ENCODE results near the gene TOMM34. TPM values are rescaled to one million over a fixed set of nuclear protein-coding genes. Genes with fewer than 3 reads are reported as not detected.

Gene TOMM34
- total RNA-seq, 1 donor from 2014 or later: 23.7 TPM

DNA sequence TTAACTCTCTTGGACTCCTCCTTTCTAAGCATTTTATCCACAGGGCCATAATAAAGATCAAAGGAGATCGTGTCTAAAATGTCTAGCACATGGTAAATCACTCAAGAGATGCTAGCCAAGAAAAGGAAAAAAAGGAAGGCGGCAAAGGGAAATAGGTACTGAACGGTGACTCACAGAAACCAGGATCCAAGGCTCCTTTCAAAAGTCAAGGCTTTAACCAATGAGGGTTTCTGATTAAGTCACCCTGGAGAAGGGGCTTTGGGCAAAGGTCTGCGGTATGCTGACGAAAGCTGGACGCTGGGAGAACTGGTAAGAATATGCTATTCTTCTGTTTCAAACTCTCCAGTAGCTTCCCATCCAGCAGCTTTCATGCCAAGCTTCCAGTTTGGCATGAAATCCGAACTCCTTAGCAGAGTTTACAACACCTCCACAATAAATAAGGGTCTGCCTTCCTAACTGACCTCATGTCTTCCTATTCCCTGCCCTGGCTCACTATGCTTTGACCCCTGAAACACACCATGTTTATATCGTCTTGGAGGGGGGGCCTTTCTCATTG lies 1.0 kb downstream of the TOMM34 start:
- Mint-ChIP-seq H3K4me1 (ENCODE audit: unreplicated experiment) (peaks cover 26% of the 10 kb centered on the region), H3K36me3 (ENCODE audit: unreplicated experiment) (peaks cover 18% of the 10 kb centered on the region), H3K27me3 (ENCODE audit: unreplicated experiment) (no peaks in the 10 kb centered on the region), H3K9me3 (ENCODE audit: unreplicated experiment) (no peaks in the 10 kb centered on the region), H3K27ac (ENCODE audit: unreplicated experiment) (peak overlapping the region; percentile 90), H3K4me3 (ENCODE audit: unreplicated experiment) (peak overlapping the region; percentile 93)
- DNase-seq (ENCODE audit: extremely low spot score, unreplicated experiment): no peak
- TF ChIP-seq, protein P1, sequence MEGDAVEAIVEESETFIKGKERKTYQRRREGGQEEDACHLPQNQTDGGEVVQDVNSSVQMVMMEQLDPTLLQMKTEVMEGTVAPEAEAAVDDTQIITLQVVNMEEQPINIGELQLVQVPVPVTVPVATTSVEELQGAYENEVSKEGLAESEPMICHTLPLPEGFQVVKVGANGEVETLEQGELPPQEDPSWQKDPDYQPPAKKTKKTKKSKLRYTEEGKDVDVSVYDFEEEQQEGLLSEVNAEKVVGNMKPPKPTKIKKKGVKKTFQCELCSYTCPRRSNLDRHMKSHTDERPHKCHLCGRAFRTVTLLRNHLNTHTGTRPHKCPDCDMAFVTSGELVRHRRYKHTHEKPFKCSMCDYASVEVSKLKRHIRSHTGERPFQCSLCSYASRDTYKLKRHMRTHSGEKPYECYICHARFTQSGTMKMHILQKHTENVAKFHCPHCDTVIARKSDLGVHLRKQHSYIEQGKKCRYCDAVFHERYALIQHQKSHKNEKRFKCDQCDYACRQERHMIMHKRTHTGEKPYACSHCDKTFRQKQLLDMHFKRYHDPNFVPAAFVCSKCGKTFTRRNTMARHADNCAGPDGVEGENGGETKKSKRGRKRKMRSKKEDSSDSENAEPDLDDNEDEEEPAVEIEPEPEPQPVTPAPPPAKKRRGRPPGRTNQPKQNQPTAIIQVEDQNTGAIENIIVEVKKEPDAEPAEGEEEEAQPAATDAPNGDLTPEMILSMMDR (IDR thresholded peaks at IDR 0.05): no peak

- Mint-ChIP-seq H3K9me3 (ENCODE audit: unreplicated experiment) (no peaks in the 10 kb centered on the region), H3K4me1 (ENCODE audit: unreplicated experiment) (peaks cover 26% of the 10 kb centered on the region), H3K36me3 (ENCODE audit: unreplicated experiment) (peaks cover 26% of the 10 kb centered on the region), H3K27ac (ENCODE audit: unreplicated experiment) (no peak overlapping the region), H3K4me3 (ENCODE audit: unreplicated experiment) (peak overlapping the region; percentile 93), H3K27me3 (ENCODE audit: unreplicated experiment) (no peaks in the 10 kb centered on the region)
- TF ChIP-seq, protein P1 (IDR thresholded peaks at IDR 0.05): no peak
- DNase-seq (ENCODE audit: extremely low spot score, unreplicated experiment): no peak
Observed at GRCh38 chr20:44958276-44958675, 1.9 kb downstream of the TOMM34 start.

DNA sequence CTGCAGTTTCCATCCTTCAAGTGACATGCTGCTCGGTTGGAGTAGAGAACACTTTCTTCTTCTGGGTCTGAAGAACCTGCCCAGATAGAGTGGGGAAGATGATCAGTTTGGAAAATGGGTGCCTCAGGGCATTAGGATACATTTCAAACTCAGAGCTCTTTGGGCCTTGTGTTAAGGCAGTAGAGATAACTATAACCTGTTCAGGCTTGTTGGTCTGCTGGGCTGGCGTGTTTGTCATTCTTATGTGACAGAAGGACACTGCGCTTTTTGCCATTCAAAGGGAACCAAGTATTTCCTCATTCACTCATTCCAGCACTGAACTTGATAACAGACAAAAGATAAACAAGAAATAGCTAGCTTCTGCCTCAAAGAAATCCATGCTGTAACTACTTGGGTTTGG lies 3.8 kb downstream of the TOMM34 start:
- Mint-ChIP-seq H3K36me3 (ENCODE audit: unreplicated experiment) (peaks cover 40% of the 10 kb centered on the region), H3K9me3 (ENCODE audit: unreplicated experiment) (no peaks in the 10 kb centered on the region), H3K27ac (ENCODE audit: unreplicated experiment) (no peak overlapping the region), H3K27me3 (ENCODE audit: unreplicated experiment) (no peaks in the 10 kb centered on the region), H3K4me1 (ENCODE audit: unreplicated experiment) (peaks cover 26% of the 10 kb centered on the region), H3K4me3 (ENCODE audit: unreplicated experiment) (no peak overlapping the region)
- DNase-seq (ENCODE audit: extremely low spot score, unreplicated experiment): no peak
- TF ChIP-seq, protein P1 (IDR thresholded peaks at IDR 0.05): no peak

DNA sequence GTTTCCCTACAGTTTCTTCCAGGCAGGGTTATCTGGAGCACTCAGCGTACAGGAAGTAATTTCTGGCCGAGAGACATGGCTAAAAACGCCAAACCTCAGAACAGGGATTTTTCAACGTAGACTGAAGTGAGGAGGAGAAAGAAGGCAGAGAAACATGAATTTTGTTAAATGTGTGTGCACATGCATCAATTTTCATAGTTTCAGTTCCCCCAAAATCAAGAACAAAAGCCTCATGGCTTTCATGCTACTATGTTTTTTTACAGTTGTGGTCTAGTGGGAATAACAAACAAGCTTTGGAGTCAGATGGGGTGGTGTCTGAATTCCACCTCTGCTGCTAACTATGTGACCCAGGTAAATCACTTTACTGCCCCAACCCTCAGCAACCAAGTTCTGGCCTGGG lies 4.9 kb downstream of the TOMM34 start:
- Mint-ChIP-seq H3K9me3 (ENCODE audit: unreplicated experiment) (no peaks in the 10 kb centered on the region), H3K36me3 (ENCODE audit: unreplicated experiment) (peaks cover 47% of the 10 kb centered on the region), H3K4me3 (ENCODE audit: unreplicated experiment) (no peak overlapping the region), H3K4me1 (ENCODE audit: unreplicated experiment) (peaks cover 22% of the 10 kb centered on the region), H3K27ac (ENCODE audit: unreplicated experiment) (no peak overlapping the region), H3K27me3 (ENCODE audit: unreplicated experiment) (no peaks in the 10 kb centered on the region)
- DNase-seq (ENCODE audit: extremely low spot score, unreplicated experiment): no peak
- TF ChIP-seq, protein P1 (IDR thresholded peaks at IDR 0.05): no peak

GRCh38 chr20:44954211-44954610 lies 6.0 kb downstream of the TOMM34 start:
- Mint-ChIP-seq H3K27ac (ENCODE audit: unreplicated experiment) (no peak overlapping the region), H3K4me1 (ENCODE audit: unreplicated experiment) (peaks cover 16% of the 10 kb centered on the region), H3K27me3 (ENCODE audit: unreplicated experiment) (no peaks in the 10 kb centered on the region), H3K36me3 (ENCODE audit: unreplicated experiment) (peaks cover 54% of the 10 kb centered on the region), H3K9me3 (ENCODE audit: unreplicated experiment) (no peaks in the 10 kb centered on the region), H3K4me3 (ENCODE audit: unreplicated experiment) (no peak overlapping the region)
- no peak for DNase-seq (ENCODE audit: extremely low spot score, unreplicated experiment)
- TF ChIP-seq, protein P1 (IDR thresholded peaks at IDR 0.05): no peak

All from osteocyte (in vitro differentiated cells).